Activated CD8-positive, alpha-beta T cell treated with anti-CD3 and anti-CD28 coated beads, Interleukin-2, amount 10 ng/mL, durations not matched to agents 7 days and 5 days (primary cell): ENCODE data around the gene HIPK2. TPM values are rescaled to one million over a fixed set of nuclear protein-coding genes. Genes with fewer than 3 reads are reported as not detected.

Source experiments
- ATAC-seq: fragments of 150-1000 bp; cut with Tn5 transposase; one replicate; pipeline ENCODE4 v1.10.0; 2021; ENCODE audit warnings: moderate library complexity
- CTCF ChIA-PET: fragments of 350-600 bp; sonication (Branson Sonifier 250); formaldehyde crosslinking; loops from one replicate; lab custom pipeline; 2021; ENCODE audit warnings: antibody characterized with exemption; lab: Charles Lee
- POLR2A ChIA-PET: fragments of 350-600 bp; sonication (Branson Sonifier 250); formaldehyde crosslinking; loops from one replicate; lab custom pipeline; 2021; ENCODE audit warnings: antibody characterized with exemption; lab: Charles Lee
- DNase-seq: peaks from one replicate; pipeline ENCODE4 v3.0.0-alpha.2; 2020
- H3K27ac Mint-ChIP-seq: one replicate; pipeline ENCODE4 v1.8.0; 2021; ENCODE audit warnings: mild to moderate bottlenecking, mixed read lengths
- H3K27me3 Mint-ChIP-seq: one replicate; pipeline ENCODE4 v1.8.0; 2021; ENCODE audit warnings: low read depth, mixed read lengths
- H3K36me3 Mint-ChIP-seq: one replicate; pipeline ENCODE4 v1.8.0; 2021; ENCODE audit warnings: low read depth, mixed read lengths
- H3K4me1 Mint-ChIP-seq: one replicate; pipeline ENCODE4 v1.8.0; 2021; ENCODE audit warnings: low read depth, mixed read lengths
- H3K4me3 Mint-ChIP-seq: one replicate; pipeline ENCODE4 v1.8.0; 2021; ENCODE audit warnings: mild to moderate bottlenecking, mixed read lengths
- H3K9me3 Mint-ChIP-seq: one replicate; pipeline ENCODE4 v1.8.0; 2022; ENCODE audit warnings: mixed read lengths; ENCODE audit not compliant: insufficient read depth
- total RNA-seq, 2 experiments: library from RNA; stranded (reverse); gene quantifications; one replicate each; pipeline ENCODE4 v1.2.3, GENCODE V29; 2021

The HIPK2 gene
- total RNA-seq, 2 experiments from 2014 or later: 17.0 to 17.2 TPM

DNA sequence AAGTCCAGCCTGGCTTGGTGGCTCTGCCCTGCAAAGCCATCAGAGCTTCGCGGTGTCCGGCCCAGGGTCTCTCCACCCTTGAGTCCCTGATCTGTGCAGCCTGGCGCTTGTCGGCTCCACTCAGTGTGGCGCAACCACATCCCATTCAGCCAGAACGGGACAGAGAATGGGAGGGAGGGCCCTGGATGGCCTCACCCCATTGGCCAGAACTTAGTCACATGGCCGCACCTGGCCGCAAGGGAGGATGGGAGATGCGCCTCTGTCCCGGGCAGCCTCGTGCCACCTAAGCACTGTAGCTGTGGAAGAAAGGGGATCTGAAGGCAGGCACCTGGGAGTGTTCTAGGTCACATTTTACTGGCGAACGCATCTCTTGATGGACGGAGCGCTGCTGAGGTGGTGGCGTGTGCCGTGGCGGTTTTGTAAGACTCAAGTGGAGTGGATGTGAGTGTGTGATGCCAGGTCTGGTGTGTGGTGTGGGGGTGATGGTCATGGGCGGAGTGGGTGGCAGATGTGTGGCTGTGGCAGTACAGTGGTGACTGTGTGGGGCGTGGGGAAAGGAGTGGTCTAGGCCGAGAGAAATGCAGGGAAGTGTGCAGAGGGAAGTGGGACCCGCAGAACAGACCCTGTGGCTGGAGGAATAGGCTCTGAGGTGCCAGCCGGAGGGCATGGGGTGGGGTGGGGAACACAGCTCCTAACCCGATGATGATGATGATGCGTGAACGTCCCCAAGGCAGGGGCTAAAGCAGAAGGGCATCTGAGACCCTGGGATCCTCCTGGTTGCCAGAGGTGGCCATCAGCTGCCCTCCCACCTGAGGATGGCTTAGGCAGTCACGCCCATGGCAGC, 235.3 kb downstream of the HIPK2 start:
- Mint-ChIP-seq H3K27ac (no peak overlapping the region), H3K27me3 (peaks cover 3% of the 10 kb centered on the region), H3K9me3 (no peaks in the 10 kb centered on the region), H3K4me1 (no peaks in the 10 kb centered on the region), H3K4me3 (no peak overlapping the region), H3K36me3 (no peaks in the 10 kb centered on the region)
- ChIA-PET CTCF (no interaction called here), POLR2A (no interaction called here)
- DNase-seq (no peak), ATAC-seq (no peak)

DNA sequence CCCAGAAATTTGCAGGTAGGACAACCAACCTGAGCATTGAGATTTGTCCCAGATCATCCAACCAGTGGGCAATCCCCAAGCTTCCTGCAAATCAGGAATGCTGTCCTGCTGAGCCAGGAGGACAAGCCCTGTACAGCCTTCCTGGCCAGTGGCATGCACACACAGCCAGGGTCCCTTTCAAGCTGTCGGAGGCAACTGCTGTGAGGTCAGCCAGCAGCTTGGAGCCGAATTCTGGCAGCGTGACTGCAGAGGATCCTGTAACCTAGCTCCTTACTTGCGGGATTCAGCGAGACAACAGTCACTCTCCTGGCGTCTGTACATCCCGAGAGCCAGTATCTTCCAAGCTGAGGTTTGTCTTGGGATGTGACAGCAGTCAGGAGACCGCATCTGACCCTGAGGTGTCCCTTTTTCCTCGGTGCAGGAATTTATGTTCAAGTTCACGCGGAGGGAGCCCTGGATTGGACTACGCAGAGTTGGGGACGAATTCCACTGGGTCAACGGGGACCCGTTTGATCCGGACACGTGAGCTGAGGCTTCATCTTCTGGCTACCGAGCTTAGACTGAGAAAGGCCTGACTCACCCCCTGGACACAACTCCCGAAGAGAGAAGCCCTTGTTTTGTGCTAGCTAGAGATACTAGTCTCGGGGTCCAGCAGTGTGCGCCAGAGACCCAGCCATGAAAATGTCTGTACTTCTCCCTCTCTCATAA, 236.0 kb downstream of the HIPK2 start:
- DNase-seq (no peak), ATAC-seq (no peak)
- ChIA-PET CTCF (no interaction called here), POLR2A (no interaction called here)
- Mint-ChIP-seq H3K9me3 (no peaks in the 10 kb centered on the region), H3K27me3 (peaks cover 3% of the 10 kb centered on the region), H3K4me1 (no peaks in the 10 kb centered on the region), H3K4me3 (no peak overlapping the region), H3K36me3 (no peaks in the 10 kb centered on the region), H3K27ac (no peak overlapping the region)

DNA sequence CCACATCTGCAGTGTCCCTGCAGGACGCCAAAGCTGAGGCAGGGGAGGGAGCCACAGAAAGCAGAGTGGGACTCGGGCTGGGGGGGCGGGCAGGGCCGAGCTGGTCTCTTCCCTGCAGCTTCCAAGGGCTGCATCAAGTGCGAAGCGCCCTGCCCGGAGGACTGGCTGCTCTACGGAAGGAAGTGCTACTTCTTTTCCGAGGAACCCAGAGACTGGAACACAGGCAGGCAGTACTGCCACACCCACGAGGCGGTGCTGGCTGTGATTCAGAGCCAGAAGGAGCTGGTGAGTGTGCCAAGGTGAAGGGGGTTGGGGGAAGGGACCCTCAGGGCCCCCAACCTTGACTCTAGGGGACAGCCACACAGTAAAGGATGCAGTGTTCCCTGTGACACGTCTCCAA, 237.6 kb downstream of the HIPK2 start:
- POLR2A ChIA-PET: no interaction called here
- peaks cover 8% of the 10 kb centered on the region for H3K27me3 Mint-ChIP-seq
- H3K36me3 Mint-ChIP-seq: no peaks in the 10 kb centered on the region
- H3K4me3 Mint-ChIP-seq: no peak overlapping the region
- H3K4me1 Mint-ChIP-seq: no peaks in the 10 kb centered on the region
- no peak for ATAC-seq
- DNase-seq: no peak
- H3K9me3 Mint-ChIP-seq: no peaks in the 10 kb centered on the region
- CTCF ChIA-PET: no interaction called here
- no peak overlapping the region for H3K27ac Mint-ChIP-seq

DNA sequence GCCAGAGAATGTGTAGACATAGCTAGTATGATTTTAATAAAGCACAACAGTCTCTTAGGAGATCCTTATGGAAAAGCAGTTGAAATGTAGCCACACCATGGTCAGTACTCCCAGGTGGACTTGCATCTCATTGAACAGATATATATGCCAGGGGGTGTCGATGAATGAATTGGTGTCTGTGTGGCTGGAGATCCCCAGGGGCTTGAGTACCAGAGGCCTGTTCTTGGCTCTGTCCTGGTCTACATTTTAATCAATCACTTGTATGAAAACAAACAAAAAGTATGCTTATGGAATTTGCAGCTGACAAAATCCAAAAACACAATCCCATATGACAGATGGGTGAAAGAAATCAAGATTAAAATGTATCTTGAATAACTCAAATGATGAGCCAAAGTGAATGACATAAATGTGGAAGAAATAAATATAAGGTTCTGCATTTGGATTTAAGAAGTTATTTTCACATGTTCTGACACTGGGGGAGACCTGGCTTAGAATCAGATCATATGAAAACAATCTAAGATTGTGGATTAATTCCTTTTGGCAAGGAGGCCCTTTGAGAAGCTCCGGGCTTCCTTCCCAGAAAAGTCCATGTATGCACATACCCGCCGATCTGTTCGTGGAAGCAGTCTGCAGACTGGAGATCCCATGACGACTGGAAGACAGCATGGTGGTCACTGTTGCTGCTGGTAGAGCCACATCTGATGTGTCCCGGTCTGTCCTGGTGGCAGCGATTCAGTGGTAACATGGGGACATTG, 238.7 kb downstream of the HIPK2 start:
- H3K9me3 Mint-ChIP-seq: no peaks in the 10 kb centered on the region
- no peak overlapping the region for H3K27ac Mint-ChIP-seq
- no peak for DNase-seq
- H3K4me3 Mint-ChIP-seq: no peak overlapping the region
- ChIA-PET POLR2A (no interaction called here), CTCF (no interaction called here)
- H3K4me1 Mint-ChIP-seq: no peaks in the 10 kb centered on the region
- no peak for ATAC-seq
- peaks cover 16% of the 10 kb centered on the region for H3K27me3 Mint-ChIP-seq
- H3K36me3 Mint-ChIP-seq: no peaks in the 10 kb centered on the region

DNA sequence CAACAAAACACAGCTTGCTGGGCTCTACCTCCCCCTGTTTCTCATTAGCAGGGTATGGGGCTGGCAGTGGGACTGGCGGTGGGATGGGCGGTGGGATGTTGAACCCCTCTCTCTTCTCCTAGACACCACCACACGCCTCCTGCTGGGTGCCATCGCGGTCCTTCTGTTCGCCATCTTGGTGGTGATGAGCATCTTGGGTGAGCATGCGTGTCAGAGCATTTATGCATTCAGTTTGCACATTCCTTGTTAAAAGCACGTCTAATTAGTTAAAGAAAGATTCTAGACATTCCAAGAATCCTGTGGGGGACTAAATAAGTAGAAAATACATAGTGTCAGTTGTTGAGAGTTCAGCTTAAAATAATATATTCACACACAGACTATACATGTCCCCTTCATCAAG, 241.6 kb downstream of the HIPK2 start:
- no peak overlapping the region for H3K27ac Mint-ChIP-seq
- H3K4me1 Mint-ChIP-seq: no peaks in the 10 kb centered on the region
- ChIA-PET POLR2A (no interaction called here), CTCF (no interaction called here)
- H3K27me3 Mint-ChIP-seq: peaks cover 26% of the 10 kb centered on the region
- H3K36me3 Mint-ChIP-seq: no peaks in the 10 kb centered on the region
- no peak for DNase-seq
- ATAC-seq: no peak
- H3K4me3 Mint-ChIP-seq: no peak overlapping the region
- H3K9me3 Mint-ChIP-seq: no peaks in the 10 kb centered on the region

DNA sequence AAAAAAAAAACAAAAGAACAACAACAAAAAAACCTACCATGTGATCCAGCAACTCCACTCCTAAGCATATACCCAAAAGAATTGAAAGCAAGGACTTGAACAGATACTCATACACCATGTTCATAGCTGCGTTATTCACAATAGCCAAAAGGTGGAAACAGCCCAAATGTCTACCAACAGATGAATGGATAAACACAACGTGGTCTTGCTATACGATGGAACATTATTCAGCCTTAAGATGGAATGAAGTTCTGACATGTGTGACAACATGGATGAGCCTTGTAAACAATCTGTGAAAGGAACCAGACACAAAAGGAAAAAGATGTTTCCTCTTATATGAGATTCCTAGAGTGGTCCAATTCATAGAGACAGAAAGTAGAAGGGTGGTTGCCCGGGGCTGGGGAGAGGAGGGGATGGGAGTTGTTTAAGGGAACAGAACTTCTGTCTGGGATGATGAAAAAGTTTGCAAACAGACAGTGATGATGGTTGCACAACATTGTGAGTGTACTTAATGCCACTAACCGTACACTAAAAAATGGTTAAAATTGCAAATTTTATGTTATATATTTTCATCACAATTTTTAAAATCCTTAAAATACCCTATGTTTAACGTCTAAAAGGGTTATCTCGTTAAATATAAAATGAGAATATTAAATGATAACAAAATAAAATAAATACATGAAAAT, 242.7 kb downstream of the HIPK2 start:
- ATAC-seq: no peak
- ChIA-PET CTCF (no interaction called here), POLR2A (no interaction called here)
- Mint-ChIP-seq H3K9me3 (no peaks in the 10 kb centered on the region), H3K4me3 (no peak overlapping the region), H3K27me3 (peaks cover 27% of the 10 kb centered on the region), H3K27ac (no peak overlapping the region), H3K36me3 (no peaks in the 10 kb centered on the region), H3K4me1 (no peaks in the 10 kb centered on the region)
- DNase-seq: no peak

DNA sequence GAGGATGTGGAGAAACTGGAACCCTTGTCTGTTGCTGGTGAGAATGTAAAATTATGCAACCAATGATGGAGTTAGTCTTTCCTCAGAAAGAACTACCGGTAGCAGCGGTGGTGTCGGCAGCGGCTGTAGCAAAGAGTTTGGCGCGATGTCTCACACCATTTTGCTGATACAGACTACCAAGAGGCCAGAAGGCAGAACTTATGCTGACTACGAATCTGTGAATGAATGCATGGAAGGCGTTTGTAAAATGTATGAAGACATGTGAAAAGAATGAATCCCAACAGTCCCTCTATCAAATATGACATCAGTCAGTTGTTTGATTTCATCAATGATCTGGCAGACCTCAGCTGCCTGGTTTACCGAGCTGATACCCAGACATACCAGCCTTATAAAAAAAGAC, 243.7 kb downstream of the HIPK2 start:
- POLR2A ChIA-PET: no interaction called here
- ATAC-seq: no peak
- Mint-ChIP-seq H3K9me3 (no peaks in the 10 kb centered on the region), H3K4me3 (no peak overlapping the region), H3K27me3 (peaks cover 31% of the 10 kb centered on the region), H3K4me1 (no peaks in the 10 kb centered on the region), H3K36me3 (no peaks in the 10 kb centered on the region), H3K27ac (no peak overlapping the region)
- CTCF ChIA-PET: no interaction called here
- no peak for DNase-seq

DNA sequence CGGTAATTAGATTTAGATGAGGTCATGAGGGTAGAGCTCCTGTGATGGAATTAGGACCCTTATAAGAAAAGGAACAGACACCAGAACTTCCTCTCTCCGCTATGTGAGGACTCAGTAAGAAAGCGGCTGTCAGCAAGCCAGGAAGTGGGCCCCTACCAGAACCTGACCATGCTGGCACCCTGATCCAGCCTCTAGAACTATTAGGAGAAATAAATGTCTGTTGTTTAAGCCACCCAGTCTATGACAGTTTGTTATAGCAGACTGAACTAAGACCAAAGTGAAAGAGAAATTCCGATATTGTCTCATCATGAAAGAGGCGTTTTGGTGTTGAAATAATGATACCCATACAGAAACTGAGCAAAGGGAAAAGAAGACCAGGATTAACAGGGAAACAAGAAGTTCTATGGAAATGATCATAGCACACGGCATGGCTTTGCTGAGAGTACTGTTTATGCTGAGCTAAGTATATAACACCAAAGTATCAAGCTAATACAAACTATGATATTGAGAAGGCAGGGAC, 245.1 kb downstream of the HIPK2 start:
- H3K4me3 Mint-ChIP-seq: no peak overlapping the region
- CTCF ChIA-PET: no interaction called here
- H3K36me3 Mint-ChIP-seq: no peaks in the 10 kb centered on the region
- no peak overlapping the region for H3K27ac Mint-ChIP-seq
- H3K27me3 Mint-ChIP-seq: peaks cover 30% of the 10 kb centered on the region
- no peaks in the 10 kb centered on the region for H3K4me1 Mint-ChIP-seq
- ATAC-seq: no peak
- H3K9me3 Mint-ChIP-seq: no peaks in the 10 kb centered on the region
- POLR2A ChIA-PET: no interaction called here
- DNase-seq: no peak

DNA sequence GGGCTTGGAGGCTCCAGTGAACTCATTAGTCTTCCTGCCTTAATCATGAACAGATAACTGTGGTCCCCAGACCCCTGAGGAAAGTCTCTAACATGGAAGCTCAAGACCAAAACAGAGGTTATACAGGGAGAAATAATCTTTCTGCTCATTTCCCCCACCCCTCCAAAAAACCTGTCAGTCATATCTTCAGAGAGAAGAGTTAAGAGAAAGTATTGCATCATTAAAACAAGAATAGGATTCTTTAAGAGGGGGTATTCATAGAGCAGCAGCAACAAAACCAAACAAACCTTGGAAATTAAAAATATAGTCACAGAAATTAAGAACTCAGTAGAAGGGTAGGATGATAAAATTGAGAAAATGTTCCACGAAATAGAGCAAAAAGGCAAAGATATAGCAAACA, 246.7 kb downstream of the HIPK2 start:
- Mint-ChIP-seq H3K36me3 (no peaks in the 10 kb centered on the region), H3K9me3 (no peaks in the 10 kb centered on the region), H3K27ac (no peak overlapping the region), H3K27me3 (peaks cover 26% of the 10 kb centered on the region), H3K4me3 (no peak overlapping the region), H3K4me1 (no peaks in the 10 kb centered on the region)
- DNase-seq (no peak), ATAC-seq (no peak)
- ChIA-PET POLR2A (no interaction called here), CTCF (no interaction called here)

DNA sequence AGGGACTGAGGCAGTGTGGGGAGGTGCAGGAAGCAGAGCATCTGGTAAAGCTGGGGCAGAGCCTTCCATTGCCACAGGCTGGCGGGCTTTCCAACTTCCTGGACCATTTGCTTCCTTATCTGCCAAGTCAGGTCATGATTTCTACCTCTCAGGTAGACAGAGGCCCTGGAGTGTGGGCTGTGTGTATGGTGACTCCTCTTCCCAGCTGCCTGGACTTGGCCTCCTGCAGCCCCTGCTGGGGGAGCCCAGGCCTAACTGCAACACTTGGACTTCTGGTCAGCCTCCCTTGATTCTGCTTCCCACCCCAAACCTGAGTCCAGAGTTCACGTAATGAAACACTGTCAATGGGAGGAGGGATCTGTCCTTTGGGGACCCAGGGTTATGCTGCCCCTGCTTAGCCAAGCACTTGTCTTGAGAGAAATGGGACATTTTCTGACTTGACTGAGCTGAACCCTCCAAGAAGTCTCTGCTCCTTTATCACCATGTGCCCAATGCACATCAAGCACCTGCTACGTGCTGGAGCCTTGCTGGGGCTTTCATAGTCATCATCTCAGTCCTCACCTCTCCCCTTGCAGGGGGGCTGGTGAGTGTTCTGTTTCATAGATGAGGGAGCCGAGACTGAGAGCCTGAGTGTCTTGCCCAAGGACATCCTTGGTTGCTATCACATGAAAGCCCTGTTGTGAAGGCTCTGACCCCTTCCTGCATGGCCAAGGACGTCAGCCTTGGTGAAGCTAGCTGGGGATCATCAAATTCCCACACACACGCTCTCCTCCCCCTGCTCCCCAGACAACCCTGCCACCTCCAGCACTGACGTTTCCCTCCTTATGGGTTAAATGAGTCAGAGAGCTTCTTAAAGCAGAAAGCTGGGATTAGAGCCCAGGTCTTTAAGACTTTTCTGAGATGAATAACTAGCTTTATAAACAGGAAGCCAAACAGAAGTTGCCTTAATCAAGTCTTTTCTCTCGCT, 250.9 kb downstream of the HIPK2 start:
- no peaks in the 10 kb centered on the region for H3K36me3 Mint-ChIP-seq
- CTCF ChIA-PET: interaction anchor here (0.7 to 1.4 kb wide), 2 partner anchors 27 to 571 kb away, joined by 3 read pairs; no protein-coding TSS in a partner anchor
- no peak for ATAC-seq

More for the DNA sequence above, 250.9 kb downstream of the HIPK2 start:
- no peak overlapping the region for H3K27ac Mint-ChIP-seq
- H3K9me3 Mint-ChIP-seq: no peaks in the 10 kb centered on the region
- H3K4me3 Mint-ChIP-seq: no peak overlapping the region
- peaks cover 39% of the 10 kb centered on the region for H3K27me3 Mint-ChIP-seq
- POLR2A ChIA-PET: interaction anchor here (0.7 kb wide), 1 partner anchor 65 kb away, joined by 3 read pairs; no protein-coding TSS in a partner anchor
- H3K4me1 Mint-ChIP-seq: no peaks in the 10 kb centered on the region
- no peak for DNase-seq
